D721Med (cell line): ENCODE data around the gene CCDC34.

Source experiments
- DNase-seq: peaks from one replicate; pipeline ENCODE4 v3.0.0; 2011; ENCODE audit warnings: low spot score; ENCODE audit not compliant: insufficient read length
- FAIRE-seq: peaks from 2 replicates; lab custom pipeline; 2011; peaks lifted over from hg19 to GRCh38; lab: Jason Lieb, UNC
- CTCF ChIP-seq: IDR thresholded peaks from 2 replicates; pipeline ENCODE4 v1.5.1; 2012; ENCODE audit warnings: mild to moderate bottlenecking, control low read depth; ENCODE audit not compliant: insufficient read depth; ENCODE audit errors: missing control alignments

Gene CCDC34

GRCh38 chr11:27392278-27393114 is 29.5 kb upstream of the CCDC34 start:
- no peak for FAIRE-seq
- DNase-seq = no peak
- TF ChIP-seq CTCF = no peak

GRCh38 chr11:27391331-27392015 is 28.5 kb upstream of the CCDC34 start:
- FAIRE-seq (no peak), DNase-seq (no peak)
- TF ChIP-seq CTCF = no peak

GRCh38 chr11:27390318-27391295 is 27.6 kb upstream of the CCDC34 start:
- DNase-seq = no peak
- FAIRE-seq = no peak
- no peak for TF ChIP-seq CTCF

- no peak for TF ChIP-seq CTCF
- no peak for FAIRE-seq
These were observed 25.9 kb upstream of the CCDC34 start for GRCh38 chr11:27388869-27389268.

GRCh38 chr11:27388001-27388400 is 25.0 kb upstream of the CCDC34 start:
- DNase-seq (no peak), FAIRE-seq (no peak)
- TF ChIP-seq CTCF = no peak

More at GRCh38 chr11:27388869-27389268, 25.9 kb upstream of the CCDC34 start:
- DNase-seq = no peak

GRCh38 chr11:27387362-27387761 is 24.3 kb upstream of the CCDC34 start:
- no peak for FAIRE-seq
- DNase-seq = no peak
- TF ChIP-seq CTCF = no peak
